ENCODE results near the gene SLC34A3.
A peak's percentile ranks its signal among the peaks of the same experiment; 100 is the strongest.

Gene SLC34A3

DNA sequence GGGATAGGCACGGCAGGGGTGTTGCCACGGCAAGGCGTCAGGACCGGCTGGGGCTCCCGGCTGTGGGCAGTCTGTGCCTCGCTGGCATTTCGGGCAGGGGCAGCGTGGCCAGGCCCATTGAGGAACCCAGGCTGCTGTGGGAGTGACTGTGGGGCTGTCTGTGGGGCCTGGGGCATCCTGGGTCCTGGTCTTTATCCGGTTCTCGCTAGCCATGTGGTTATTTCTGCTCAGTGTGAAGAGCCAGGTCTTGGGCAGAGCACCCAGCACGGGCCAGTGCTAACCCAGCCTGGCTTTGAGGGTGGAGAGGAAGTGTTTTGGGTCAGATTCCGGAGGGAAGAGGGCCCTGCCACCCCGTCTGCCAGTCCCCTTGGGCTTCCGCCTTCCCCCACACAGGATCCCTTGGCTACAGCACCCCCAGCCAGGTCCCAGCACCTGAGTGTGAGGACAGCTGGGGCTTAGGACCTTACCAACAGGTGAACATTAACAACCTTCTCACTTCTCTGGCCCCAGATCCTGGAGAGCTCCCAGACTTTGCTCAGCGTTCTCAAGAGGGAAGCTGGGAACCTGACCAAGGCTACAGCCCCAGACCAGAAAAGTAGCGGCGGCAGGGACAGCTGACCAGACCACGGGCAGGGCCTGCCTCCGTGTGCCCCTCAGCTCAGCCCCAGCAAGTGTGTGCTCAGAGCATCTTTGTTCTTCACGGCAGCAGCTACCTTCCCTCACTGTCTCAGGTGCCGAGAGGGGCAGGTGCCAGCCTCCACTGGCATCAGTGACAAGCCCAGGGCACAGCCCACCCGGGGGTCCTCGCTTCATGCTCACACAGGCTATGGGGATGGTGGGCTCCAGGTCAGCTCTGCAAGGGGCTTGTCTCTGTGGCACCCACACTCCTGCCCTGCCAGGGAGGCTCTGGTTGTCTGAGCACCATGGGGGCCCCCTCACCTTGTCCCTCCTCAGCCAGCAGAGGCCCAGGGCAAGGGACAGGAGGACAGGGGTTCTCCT is 41.1 kb upstream of the SLC34A3 start:
- peaks cover 41% of the 10 kb centered on the region for H3K36me3 ChIP-seq (ENCODE audit: insufficient read depth, low read length)
- H3K4me3 ChIP-seq (ENCODE audit: low read depth in 1 of 2, low read length in 2 of 2): peak overlapping the region; percentile 93 to 98
- H3K27ac ChIP-seq (ENCODE audit: low read depth, low read length): peak overlapping the region; percentile 95
- H3K9ac ChIP-seq (ENCODE audit: low read length): peak overlapping the region; percentile 68
- no peaks in the 10 kb centered on the region for H3K9me3 ChIP-seq (ENCODE audit: low read length)
- H3K4me1 ChIP-seq (ENCODE audit: insufficient read depth, low read length): peaks cover 32% of the 10 kb centered on the region
- no peaks in the 10 kb centered on the region for H3K27me3 ChIP-seq (ENCODE audit: control insufficient read depth in 1 of 2, insufficient read depth in 2 of 2, low read length in 2 of 2)

DNA sequence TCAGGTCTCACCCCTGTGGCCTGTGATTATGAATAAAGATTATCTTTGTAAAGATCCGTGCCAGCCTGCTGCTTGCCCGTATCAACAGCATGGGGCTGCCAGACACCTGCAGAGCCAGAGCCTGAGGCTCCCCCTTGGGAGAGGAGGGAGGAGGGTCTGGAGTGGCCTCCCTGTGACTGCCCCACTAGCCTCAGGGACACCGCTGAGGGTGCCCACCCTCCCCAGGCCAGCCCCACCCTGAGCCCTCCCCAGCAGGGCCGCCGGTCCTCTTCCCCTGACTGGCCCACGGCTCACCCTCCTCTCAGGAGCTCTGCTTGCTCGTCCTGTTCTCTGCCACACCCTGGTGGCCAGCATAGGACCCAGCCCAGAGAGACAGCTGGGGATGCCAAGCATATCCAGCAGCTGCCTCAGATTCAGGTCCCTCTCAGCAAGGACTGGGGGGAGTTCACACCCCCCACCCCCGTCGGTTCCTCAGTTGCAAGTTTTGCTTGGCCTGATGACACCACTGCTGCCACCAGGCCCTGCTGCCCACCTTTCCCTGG is 40.3 kb upstream of the SLC34A3 start:
- Histone ChIP-seq H3K9me3 (ENCODE audit: low read length) (no peaks in the 10 kb centered on the region), H3K4me3 (ENCODE audit: low read depth in 1 of 2, low read length in 2 of 2) (no peak overlapping the region), H3K27ac (ENCODE audit: low read depth, low read length) (no peak overlapping the region), H3K36me3 (ENCODE audit: insufficient read depth, low read length) (peaks cover 37% of the 10 kb centered on the region), H3K9ac (ENCODE audit: low read length) (no peak overlapping the region), H3K4me1 (ENCODE audit: insufficient read depth, low read length) (peaks cover 32% of the 10 kb centered on the region), H3K27me3 (ENCODE audit: control insufficient read depth in 1 of 2, insufficient read depth in 2 of 2, low read length in 2 of 2) (no peaks in the 10 kb centered on the region)

DNA sequence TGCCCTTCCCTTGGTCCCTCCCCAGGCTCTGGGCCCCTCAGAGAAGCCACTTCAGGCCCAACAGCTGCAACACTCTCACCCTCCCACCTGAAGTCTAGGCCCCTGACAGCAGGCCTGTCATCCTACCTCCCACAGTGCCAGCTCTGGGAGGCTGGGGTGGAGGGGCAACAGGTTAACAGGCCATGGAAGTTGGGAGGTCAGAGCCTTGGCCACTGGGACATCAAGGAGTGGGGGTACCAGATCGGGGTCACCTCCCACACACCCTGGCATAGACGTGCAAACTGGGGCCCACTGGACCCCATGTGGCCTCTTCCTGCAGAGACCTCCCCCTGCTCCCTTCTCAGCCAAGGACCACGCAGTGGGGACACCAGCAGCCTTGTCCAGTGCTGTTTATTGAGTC is 39.5 kb upstream of the SLC34A3 start:
- Histone ChIP-seq H3K4me3 (ENCODE audit: low read depth in 1 of 2, low read length in 2 of 2) (no peak overlapping the region), H3K27me3 (ENCODE audit: control insufficient read depth in 1 of 2, insufficient read depth in 2 of 2, low read length in 2 of 2) (no peaks in the 10 kb centered on the region), H3K9ac (ENCODE audit: low read length) (no peak overlapping the region), H3K27ac (ENCODE audit: low read depth, low read length) (no peak overlapping the region), H3K9me3 (ENCODE audit: low read length) (no peaks in the 10 kb centered on the region), H3K4me1 (ENCODE audit: insufficient read depth, low read length) (peaks cover 29% of the 10 kb centered on the region), H3K36me3 (ENCODE audit: insufficient read depth, low read length) (peaks cover 28% of the 10 kb centered on the region)

DNA sequence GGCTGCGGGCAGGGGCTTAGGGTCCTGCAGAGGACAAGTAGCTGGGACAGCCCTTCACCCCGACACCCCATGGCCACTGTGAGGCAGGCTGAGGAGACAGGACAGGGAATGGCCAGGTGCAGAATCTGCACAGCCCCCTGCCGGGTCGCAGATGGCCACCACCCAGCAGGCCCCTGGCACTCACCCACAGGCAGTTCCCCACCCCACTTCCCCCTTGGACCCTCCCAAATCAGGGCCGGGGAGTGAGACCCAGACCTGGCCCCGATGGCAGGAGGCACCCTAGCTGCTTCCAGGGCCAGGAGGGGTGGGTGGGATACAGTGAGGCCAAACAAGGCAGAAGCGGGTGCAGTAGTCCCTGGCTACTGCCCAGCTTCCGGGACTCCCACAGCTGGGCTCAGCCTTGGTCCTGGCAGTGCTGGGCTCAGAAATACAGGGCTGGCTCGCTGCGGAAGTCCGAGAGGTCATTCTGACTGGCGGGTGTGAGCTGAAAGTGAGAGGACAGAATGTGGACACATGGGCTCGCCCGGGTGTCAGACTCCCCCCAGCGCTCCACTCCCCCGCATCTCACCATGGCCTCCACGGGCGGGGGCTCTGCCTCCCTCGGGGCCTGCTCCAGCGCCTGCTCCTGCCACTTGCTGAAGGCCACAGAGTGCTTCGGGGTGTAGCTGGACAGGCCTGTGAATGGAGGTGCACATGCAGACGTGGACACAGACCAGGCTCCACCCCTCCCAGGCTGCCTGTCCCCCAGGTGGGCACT is 38.8 kb upstream of the SLC34A3 start:
- Histone ChIP-seq H3K27me3 (ENCODE audit: control insufficient read depth in 1 of 2, insufficient read depth in 2 of 2, low read length in 2 of 2) (no peaks in the 10 kb centered on the region), H3K9me3 (ENCODE audit: low read length) (no peaks in the 10 kb centered on the region), H3K27ac (ENCODE audit: low read depth, low read length) (no peak overlapping the region), H3K36me3 (ENCODE audit: insufficient read depth, low read length) (peaks cover 22% of the 10 kb centered on the region), H3K4me3 (ENCODE audit: low read depth in 1 of 2, low read length in 2 of 2) (no peak overlapping the region), H3K4me1 (ENCODE audit: insufficient read depth, low read length) (peaks cover 22% of the 10 kb centered on the region), H3K9ac (ENCODE audit: low read length) (no peak overlapping the region)

DNA sequence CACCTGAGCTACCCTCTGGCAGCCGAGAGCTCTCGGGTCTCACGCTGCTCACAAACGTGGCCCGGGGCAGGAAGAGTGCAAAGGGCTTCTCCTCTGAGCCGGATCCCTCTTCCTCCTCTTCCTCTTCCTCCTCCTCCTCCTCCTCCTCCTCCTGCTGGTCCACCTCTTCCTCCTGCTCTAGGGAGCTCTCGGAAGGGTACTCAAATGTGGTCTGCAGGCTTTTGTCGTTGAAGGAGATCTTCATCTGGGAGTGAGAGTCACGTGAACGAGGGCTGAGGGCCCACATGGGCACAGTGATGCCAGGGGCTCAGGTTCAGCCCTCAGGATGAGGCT is 38.3 kb upstream of the SLC34A3 start:
- Histone ChIP-seq H3K9ac (ENCODE audit: low read length) (no peak overlapping the region), H3K27ac (ENCODE audit: low read depth, low read length) (no peak overlapping the region)

DNA sequence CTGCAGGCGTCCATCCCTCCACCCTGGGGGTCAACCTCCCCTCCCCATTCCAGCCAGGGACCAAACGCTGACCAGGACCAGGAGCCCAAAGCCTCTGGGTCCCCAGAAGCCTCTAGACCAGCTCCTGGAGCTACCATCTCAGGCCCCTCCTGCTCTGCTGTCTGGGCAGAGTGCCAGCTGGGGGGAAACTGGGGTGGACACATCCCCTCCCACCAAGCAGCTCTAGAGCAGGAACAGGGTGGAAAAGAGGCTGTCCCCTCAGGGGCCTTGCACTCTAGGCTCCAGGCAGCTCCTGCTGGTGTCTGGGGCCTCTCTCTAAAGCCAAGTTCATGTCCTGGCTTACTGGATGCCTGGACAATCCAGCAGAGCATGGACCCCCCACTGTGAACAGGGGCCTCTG is 37.8 kb upstream of the SLC34A3 start:
- no peak overlapping the region for H3K9ac ChIP-seq (ENCODE audit: low read length)
- no peaks in the 10 kb centered on the region for H3K9me3 ChIP-seq (ENCODE audit: low read length)
- H3K36me3 ChIP-seq (ENCODE audit: insufficient read depth, low read length): peaks cover 20% of the 10 kb centered on the region
- H3K27me3 ChIP-seq (ENCODE audit: control insufficient read depth in 1 of 2, insufficient read depth in 2 of 2, low read length in 2 of 2): no peaks in the 10 kb centered on the region
- peaks cover 13% of the 10 kb centered on the region for H3K4me1 ChIP-seq (ENCODE audit: insufficient read depth, low read length)
- no peak overlapping the region for H3K4me3 ChIP-seq (ENCODE audit: low read depth in 1 of 2, low read length in 2 of 2)
- H3K27ac ChIP-seq (ENCODE audit: low read depth, low read length): no peak overlapping the region

More for the DNA sequence above, 38.3 kb upstream of the SLC34A3 start:
- H3K4me3 ChIP-seq (ENCODE audit: low read depth in 1 of 2, low read length in 2 of 2): no peak overlapping the region
- peaks cover 17% of the 10 kb centered on the region for H3K4me1 ChIP-seq (ENCODE audit: insufficient read depth, low read length)
- H3K9me3 ChIP-seq (ENCODE audit: low read length): no peaks in the 10 kb centered on the region
- H3K27me3 ChIP-seq (ENCODE audit: control insufficient read depth in 1 of 2, insufficient read depth in 2 of 2, low read length in 2 of 2): no peaks in the 10 kb centered on the region
- H3K36me3 ChIP-seq (ENCODE audit: insufficient read depth, low read length): peaks cover 20% of the 10 kb centered on the region

DNA sequence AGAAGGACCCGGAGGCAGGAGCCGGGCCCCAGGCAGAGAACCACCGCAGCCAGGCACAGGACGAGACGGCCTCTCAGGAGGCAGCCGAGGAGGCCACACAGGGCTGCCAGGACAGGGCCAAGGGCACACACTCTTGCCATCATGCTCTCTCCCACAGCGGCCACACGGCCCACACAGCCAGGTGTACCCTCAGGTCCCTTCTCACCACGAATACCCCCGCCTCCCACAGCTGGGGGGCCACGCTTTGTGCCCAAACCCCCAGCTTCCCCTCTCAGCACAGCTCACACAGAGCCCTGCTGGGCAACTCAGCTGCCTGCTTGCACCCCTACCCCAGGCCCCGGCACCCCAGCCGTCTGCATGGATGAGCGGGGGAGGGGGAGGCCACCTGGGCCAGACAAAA is 36.9 kb upstream of the SLC34A3 start:
- Histone ChIP-seq H3K4me1 (ENCODE audit: insufficient read depth, low read length) (peaks cover 22% of the 10 kb centered on the region), H3K27me3 (ENCODE audit: control insufficient read depth in 1 of 2, insufficient read depth in 2 of 2, low read length in 2 of 2) (no peaks in the 10 kb centered on the region), H3K36me3 (ENCODE audit: insufficient read depth, low read length) (peaks cover 20% of the 10 kb centered on the region), H3K9ac (ENCODE audit: low read length) (no peak overlapping the region), H3K9me3 (ENCODE audit: low read length) (no peaks in the 10 kb centered on the region), H3K4me3 (ENCODE audit: low read depth in 1 of 2, low read length in 2 of 2) (no peak overlapping the region), H3K27ac (ENCODE audit: low read depth, low read length) (no peak overlapping the region)

DNA sequence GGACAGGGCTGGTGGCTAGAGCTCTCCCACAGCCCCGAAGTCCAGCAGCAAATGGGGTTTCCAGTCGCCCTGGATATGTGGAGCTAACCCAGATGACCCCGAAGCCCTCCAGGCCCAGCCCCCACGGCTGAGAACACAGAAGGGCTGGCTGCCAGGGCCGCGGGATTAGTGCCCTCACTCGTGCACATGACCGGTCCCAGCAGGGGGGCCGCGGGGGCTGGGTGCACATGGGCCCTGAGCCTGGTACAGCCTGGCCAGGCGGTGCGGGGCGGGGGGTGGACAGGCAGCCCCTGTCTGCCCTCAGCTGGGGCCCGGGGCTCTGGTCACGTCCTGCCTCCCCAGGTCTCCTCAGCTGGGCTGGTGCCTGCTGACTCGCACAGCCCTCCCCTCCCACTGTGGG is 36.3 kb upstream of the SLC34A3 start:
- Histone ChIP-seq H3K27me3 (ENCODE audit: control insufficient read depth in 1 of 2, insufficient read depth in 2 of 2, low read length in 2 of 2) (no peaks in the 10 kb centered on the region), H3K4me1 (ENCODE audit: insufficient read depth, low read length) (peaks cover 26% of the 10 kb centered on the region), H3K9ac (ENCODE audit: low read length) (no peak overlapping the region), H3K9me3 (ENCODE audit: low read length) (no peaks in the 10 kb centered on the region), H3K36me3 (ENCODE audit: insufficient read depth, low read length) (peaks cover 20% of the 10 kb centered on the region), H3K4me3 (ENCODE audit: low read depth in 1 of 2, low read length in 2 of 2) (no peak overlapping the region), H3K27ac (ENCODE audit: low read depth, low read length) (no peak overlapping the region)

DNA sequence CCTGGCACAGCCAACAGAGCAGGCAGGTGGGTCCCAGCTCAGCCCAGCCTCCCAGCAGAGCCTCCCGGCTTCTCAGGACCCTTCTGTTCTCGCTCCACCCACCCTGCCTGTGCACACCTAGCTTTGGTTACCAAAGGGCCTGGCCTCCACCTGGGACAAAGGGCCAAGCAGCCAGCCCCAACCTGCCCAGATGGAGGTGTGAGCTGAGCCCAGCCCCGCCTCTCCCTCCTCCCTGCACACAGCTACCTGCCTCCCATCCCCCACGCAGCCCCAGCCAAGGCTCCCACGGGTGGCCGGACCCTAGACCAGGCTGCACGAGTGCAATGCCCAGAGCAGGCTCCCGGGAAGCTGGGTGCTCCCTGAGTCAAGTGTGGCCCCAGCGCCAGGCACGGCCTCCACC is 35.8 kb upstream of the SLC34A3 start:
- no peak overlapping the region for H3K9ac ChIP-seq (ENCODE audit: low read length)
- no peak overlapping the region for H3K27ac ChIP-seq (ENCODE audit: low read depth, low read length)

DNA sequence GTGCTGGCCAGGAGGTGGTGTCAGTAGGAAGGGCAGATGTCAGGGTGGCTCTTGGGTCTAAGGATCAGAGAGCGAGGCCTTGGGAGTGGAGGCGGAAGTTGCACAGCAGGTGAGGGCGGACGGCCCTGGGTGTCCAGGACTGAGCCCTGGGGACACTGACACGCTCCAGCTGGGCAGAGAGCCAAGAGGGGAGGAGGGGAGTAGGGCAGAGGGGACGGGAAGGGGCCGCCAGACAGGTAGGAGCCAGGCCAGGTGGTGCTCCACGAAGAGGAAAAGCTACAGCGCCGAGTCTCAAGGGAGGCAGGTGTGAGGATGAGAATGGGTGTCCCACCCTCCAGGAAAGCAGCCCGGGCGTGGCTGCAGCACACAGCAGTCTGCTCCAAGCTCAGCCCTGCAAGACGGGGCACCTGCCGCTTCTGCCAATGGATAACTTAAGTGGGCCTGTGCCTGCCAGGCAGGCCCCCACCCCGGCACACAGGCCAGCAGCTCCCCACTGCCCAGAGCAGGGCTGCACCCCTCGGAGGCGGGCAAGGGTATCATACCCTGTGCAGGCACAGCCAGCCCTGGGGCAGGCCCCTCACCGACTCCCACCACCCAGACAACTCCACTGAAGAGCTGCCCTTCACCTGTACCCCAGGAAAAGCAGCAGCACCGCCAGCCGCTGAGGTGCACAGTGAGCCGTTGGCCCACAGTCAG is 35.0 kb upstream of the SLC34A3 start:
- no peak overlapping the region for H3K9ac ChIP-seq (ENCODE audit: low read length)

More for the DNA sequence above, 35.8 kb upstream of the SLC34A3 start:
- Histone ChIP-seq H3K4me3 (ENCODE audit: low read depth in 1 of 2, low read length in 2 of 2) (no peak overlapping the region), H3K9me3 (ENCODE audit: low read length) (no peaks in the 10 kb centered on the region), H3K27me3 (ENCODE audit: control insufficient read depth in 1 of 2, insufficient read depth in 2 of 2, low read length in 2 of 2) (no peaks in the 10 kb centered on the region), H3K36me3 (ENCODE audit: insufficient read depth, low read length) (peaks cover 18% of the 10 kb centered on the region), H3K4me1 (ENCODE audit: insufficient read depth, low read length) (peaks cover 23% of the 10 kb centered on the region)

More for the DNA sequence above, 35.0 kb upstream of the SLC34A3 start:
- Histone ChIP-seq H3K4me1 (ENCODE audit: insufficient read depth, low read length) (peaks cover 18% of the 10 kb centered on the region), H3K4me3 (ENCODE audit: low read depth in 1 of 2, low read length in 2 of 2) (no peak overlapping the region), H3K27ac (ENCODE audit: low read depth, low read length) (no peak overlapping the region), H3K36me3 (ENCODE audit: insufficient read depth, low read length) (peaks cover 10% of the 10 kb centered on the region), H3K9me3 (ENCODE audit: low read length) (no peaks in the 10 kb centered on the region), H3K27me3 (ENCODE audit: control insufficient read depth in 1 of 2, insufficient read depth in 2 of 2, low read length in 2 of 2) (no peaks in the 10 kb centered on the region)

Measured in muscle layer of colon (tissue), 2 donors.